Hepatocyte (in vitro differentiated cells): ENCODE data around the gene PRDM15. TPM values are rescaled to one million over a fixed set of nuclear protein-coding genes. Genes with fewer than 3 reads are reported as not detected.

ENCODE experiments used
- DNase-seq: peaks from one replicate; pipeline ENCODE4 v3.0.0-alpha.2; 2016; ENCODE audit warnings: low spot score
- H2AFZ ChIP-seq: fragments of 200-600 bp; sonication (generic); 2 replicates; pipeline ENCODE4 v1.6.0; 2016; ENCODE audit warnings: antibody characterized with exemption, mild to moderate bottlenecking
- H3K27ac ChIP-seq: fragments of 200-600 bp; sonication (generic); 2 replicates; pipeline ENCODE4 v1.5.1; 2016; ENCODE audit warnings: mild to moderate bottlenecking
- H3K27me3 ChIP-seq: fragments of 200-600 bp; sonication (generic); 2 replicates; pipeline ENCODE4 v1.6.1; 2016
- H3K36me3 ChIP-seq: fragments of 200-600 bp; sonication (generic); replicated peaks from 2 replicates; pipeline ENCODE4 v1.5.1; 2016; ENCODE audit warnings: low read depth; ENCODE audit not compliant: insufficient read depth
- H3K4me1 ChIP-seq: fragments of 200-600 bp; sonication (generic); 2 replicates; pipeline ENCODE4 v1.5.1; 2016; ENCODE audit warnings: mild to moderate bottlenecking, moderate library complexity; ENCODE audit not compliant: insufficient read depth
- H3K4me2 ChIP-seq: fragments of 200-600 bp; sonication (generic); 2 replicates; pipeline ENCODE4 v1.6.0; 2016
- H3K4me3 ChIP-seq: fragments of 200-600 bp; sonication (generic); 2 replicates; pipeline ENCODE4 v1.5.1; 2016; ENCODE audit warnings: mild to moderate bottlenecking
- H3K79me2 ChIP-seq: fragments of 200-600 bp; sonication (generic); 2 replicates; pipeline ENCODE4 v1.6.0; 2017; ENCODE audit warnings: mild to moderate bottlenecking
- H3K9me2 ChIP-seq: fragments of 200-600 bp; sonication (generic); replicated peaks from 2 replicates; pipeline ENCODE4 v1.6.0; 2017; ENCODE audit warnings: mild to moderate bottlenecking; ENCODE audit not compliant: insufficient read depth
- H3K9me3 ChIP-seq: fragments of 200-600 bp; sonication (generic); 2 replicates; pipeline ENCODE4 v1.5.1; 2016; ENCODE audit warnings: low read depth, mild to moderate bottlenecking
- H4K20me1 ChIP-seq: fragments of 200-600 bp; sonication (generic); 2 replicates; pipeline ENCODE4 v1.6.0; 2016; ENCODE audit warnings: mild to moderate bottlenecking; ENCODE audit not compliant: insufficient read depth, poor library complexity, severe bottlenecking
- CTCF ChIP-seq: fragments of 200-600 bp; sonication (generic); IDR thresholded peaks from 2 replicates; pipeline ENCODE4 v1.5.1; 2016; ENCODE audit warnings: antibody characterized with exemption, mild to moderate bottlenecking; ENCODE audit not compliant: poor library complexity
- EZH2 ChIP-seq: fragments of 200-600 bp; sonication (generic); IDR thresholded peaks from 2 replicates; pipeline ENCODE4 v1.6.1; 2016; ENCODE audit warnings: antibody characterized with exemption, mild to moderate bottlenecking, borderline replicate concordance
- EZH2phosphoT487 ChIP-seq: fragments of 200-600 bp; sonication (generic); IDR thresholded peaks from one replicate; pipeline ENCODE4 v1.6.1; 2018; ENCODE audit warnings: antibody characterized with exemption, mild to moderate bottlenecking, low read depth, moderate library complexity; ENCODE audit not compliant: unreplicated experiment, severe bottlenecking
- WGBS: methylation state at CpG from one replicate; pipeline ENCODE4 v1.1.6; 2016; ENCODE audit warnings: low lambda C conversion rate; ENCODE audit errors: missing lambda C conversion rate; 5-methylcytosine and 5-hydroxymethylcytosine counted together
- polyA plus RNA-seq: library from polyadenylated mRNA; unstranded; fragments of >200 nt; fragmentation: Nextera tagmentation; extraction: Ambion mirVana; gene quantifications from 2 replicates; pipeline ENCODE4 v1.2.1, GENCODE V29; 2016
- total RNA-seq: library from RNA; depleted of rRNA; stranded (reverse); fragments of >200 nt; gene quantifications from 2 replicates; pipeline ENCODE4 v1.2.3, GENCODE V29; 2014

The PRDM15 gene
- total and polyA plus RNA-seq, 2 experiments from 2014 or later, result 3.0 to 4.7 TPM

- Histone ChIP-seq H3K9me2 (no peaks in the 10 kb centered on the region), H3K9me3 (no peaks in the 10 kb centered on the region), H3K4me2 (peak overlapping the region; percentile 73), H4K20me1 (no peaks in the 10 kb centered on the region), H2AFZ (peak overlapping the region; percentile 40), H3K27me3 (no peaks in the 10 kb centered on the region), H3K79me2 (no peaks in the 10 kb centered on the region), H3K36me3 (no peaks in the 10 kb centered on the region), H3K4me1 (peaks cover 12% of the 10 kb centered on the region), H3K27ac (peak overlapping the region; percentile 43), H3K4me3 (no peak overlapping the region)
- no peak for DNase-seq
- no peak for TF ChIP-seq EZH2phosphoT487
- no peak for TF ChIP-seq CTCF
- TF ChIP-seq EZH2, result no peak
- WGBS, result 69% methylated on average over 4 of the region's 4 CpGs
Measured at GRCh38 chr21:41925767-41926116, 46.6 kb upstream of the PRDM15 start.

DNA sequence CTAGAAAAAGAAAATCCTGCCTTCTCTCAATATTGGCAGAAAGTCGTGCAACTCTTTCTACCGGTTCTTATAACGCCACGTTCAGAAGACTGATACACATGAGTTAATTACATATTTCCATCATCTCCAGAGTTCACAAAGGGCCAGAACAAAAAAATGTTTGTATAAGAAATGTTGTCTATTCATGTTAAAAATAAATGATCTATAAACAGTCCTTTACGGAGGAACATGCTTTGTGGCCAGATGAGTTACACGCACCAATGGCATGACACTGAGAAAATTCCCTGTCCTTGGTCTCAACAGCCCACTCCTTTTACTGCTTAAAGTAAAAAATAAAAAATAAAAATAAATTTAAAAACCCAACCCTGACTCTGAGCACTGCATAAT, 45.2 kb upstream of the PRDM15 start:
- no peak overlapping the region for H3K4me3 ChIP-seq
- no peak for DNase-seq
- H3K36me3 ChIP-seq, result no peaks in the 10 kb centered on the region
- H4K20me1 ChIP-seq, result no peaks in the 10 kb centered on the region
- TF ChIP-seq CTCF (no peak), EZH2phosphoT487 (no peak), EZH2 (no peak)
- H3K4me1 ChIP-seq, result peaks cover 6% of the 10 kb centered on the region
- H3K9me2 ChIP-seq, result no peaks in the 10 kb centered on the region
- H3K4me2 ChIP-seq, result no peak overlapping the region
- no peaks in the 10 kb centered on the region for H3K27me3 ChIP-seq
- 89% methylated on average over 6 of the region's 6 CpGs for WGBS
- no peak overlapping the region for H3K27ac ChIP-seq
- H3K79me2 ChIP-seq, result no peaks in the 10 kb centered on the region
- no peaks in the 10 kb centered on the region for H3K9me3 ChIP-seq
- no peak overlapping the region for H2AFZ ChIP-seq

GRCh38 chr21:41923631-41924367, 44.7 kb upstream of the PRDM15 start:
- Histone ChIP-seq H3K4me1 (peaks cover 6% of the 10 kb centered on the region), H3K79me2 (no peaks in the 10 kb centered on the region), H3K9me2 (no peaks in the 10 kb centered on the region), H4K20me1 (no peaks in the 10 kb centered on the region), H3K9me3 (no peaks in the 10 kb centered on the region), H3K27me3 (no peaks in the 10 kb centered on the region), H3K36me3 (no peaks in the 10 kb centered on the region), H3K27ac (no peak overlapping the region), H3K4me2 (no peak overlapping the region), H2AFZ (no peak overlapping the region), H3K4me3 (no peak overlapping the region)
- DNase-seq, result no peak
- no peak for TF ChIP-seq CTCF
- no peak for TF ChIP-seq EZH2
- TF ChIP-seq EZH2phosphoT487, result no peak
- WGBS, result 84% methylated on average over 7 of the region's 7 CpGs
